DND-41 (cell line): ENCODE measurements around the gene ITPR3.

Experiments used
- CTCF ChIP-seq: IDR thresholded peaks from 2 replicates; pipeline ENCODE4 v1.5.1; 2012; ENCODE audit warnings: borderline replicate concordance, low read length, moderate library complexity, mild to moderate bottlenecking; ENCODE audit not compliant: poor library complexity, severe bottlenecking; ENCODE audit errors: extremely low read depth
- EZH2 ChIP-seq: IDR thresholded peaks from 3 replicates; pipeline ENCODE4 v1.6.1; 2012; ENCODE audit warnings: borderline replicate concordance, low read depth, mild to moderate bottlenecking, moderate library complexity, low read length, inconsistent platforms; ENCODE audit not compliant: severe bottlenecking

- TF ChIP-seq CTCF (no peak), EZH2 (no peak)
These were observed 45.9 kb upstream of the ITPR3 start for GRCh38 chr6:33575211-33575610.
